A549 (cell line): ENCODE data around the gene PLD6.

Source experiments
- CTCF ChIP-seq: fragments of >200 bp; sonication (Bioruptor Twin); formaldehyde crosslinking; IDR thresholded peaks from 3 replicates; pipeline ENCODE4 v1.5.1; 2016
- HMGXB4 ChIP-seq: fragments of 250-450 bp; sonication (Bioruptor Pico); IDR thresholded peaks from 2 replicates; pipeline ENCODE4 v1.5.0; 2021; ENCODE audit warnings: mild to moderate bottlenecking, moderate library complexity, borderline replicate concordance
- KDM1A ChIP-seq: fragments of 200-600 bp; sonication (generic); IDR thresholded peaks from 2 replicates; pipeline ENCODE4 v1.6.1; 2016; ENCODE audit warnings: low read depth, mild to moderate bottlenecking
- MAZ ChIP-seq: fragments of 150-350 bp; IDR thresholded peaks from 2 replicates; pipeline ENCODE4 v1.6.1; 2014; ENCODE audit warnings: antibody characterized with exemption, low read depth, low read length, borderline replicate concordance
- RAD21 ChIP-seq, 2 experiments: fragments of >200 bp in 1 of 2; sonication (Bioruptor Twin) in 1 of 2; formaldehyde crosslinking in 1 of 2; IDR thresholded peaks in 1 of 2; conservative IDR thresholded peaks in 1 of 2; 2 replicates in 1 of 2; 3 replicates in 1 of 2; pipeline ENCODE4 v1.6.1; 2012 to 2018; ENCODE audit warnings: inconsistent platforms in 1 of 2
- RFX5 ChIP-seq: fragments of 450-650 bp; IDR thresholded peaks from 2 replicates; pipeline ENCODE4 v1.7.1; 2014; ENCODE audit warnings: antibody characterized with exemption, mild to moderate bottlenecking, moderate library complexity

DNA sequence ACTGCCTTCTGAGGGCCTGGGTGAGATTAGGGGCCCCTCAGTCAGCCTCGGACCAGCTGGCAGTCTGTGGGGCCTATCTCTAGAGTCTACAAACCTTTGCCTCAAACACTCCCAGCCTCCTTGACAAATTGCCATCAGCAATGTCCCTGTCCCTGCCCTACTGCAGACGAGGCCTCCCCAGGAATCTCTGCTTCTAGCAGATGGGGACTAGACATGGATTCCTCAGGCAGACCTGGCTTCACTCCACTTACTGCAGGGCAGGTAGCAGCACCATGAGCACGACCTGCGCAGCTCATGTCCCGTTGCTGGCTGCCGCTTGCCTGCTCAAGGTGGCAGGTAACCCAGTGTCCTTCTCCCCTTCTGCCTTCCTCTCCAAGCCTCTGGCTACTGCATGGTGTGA is 49.1 kb downstream of the PLD6 start:
- TF ChIP-seq CTCF (no peak), HMGXB4 (no peak), RAD21 (conservative IDR thresholded peaks at IDR 0.05 in 1 of 2, IDR thresholded peaks at IDR 0.05 in 1 of 2) (no peak), MAZ (no peak), RFX5 (no peak), KDM1A (no peak)
